Stimulated activated CD8-positive, alpha-beta memory T cell treated with anti-CD3 and anti-CD28 coated beads, Interleukin-4, amount 100 ng/mL, for 4 hours (primary cell): ENCODE measurements around the gene ANKS3.

ENCODE experiments used
- DNase-seq, 2 donors: peaks; one replicate each; pipeline ENCODE4 v3.0.0-alpha.2; 2020; ENCODE audit warnings: low read depth in 2 of 2, low spot score in 1 of 2

The ANKS3 gene

GRCh38 chr16:4734063-4734729 is at the start of gene ANKS3, which contains the start of gene DNAAF8:
ANKS3 (minus strand) TSS chr16:4734271; CDS start chr16:4730149, 4,122 bp downstream.
DNAAF8 (plus strand) TSS chr16:4734537; CDS start chr16:4736515, 1,978 bp downstream.
- peak; percentile 50 to 53 for DNase-seq

- DNase-seq = no peak
Measured at GRCh38 chr16:4783251-4783950, 49.3 kb upstream of the ANKS3 start.

GRCh38 chr16:4780235-4780634 is 46.2 kb upstream of the ANKS3 start:
- DNase-seq = no peak

- DNase-seq = no peak
Measured at GRCh38 chr16:4778050-4778392, 44.0 kb upstream of the ANKS3 start.

GRCh38 chr16:4777339-4778049 is 43.4 kb upstream of the ANKS3 start:
- no peak for DNase-seq

DNA sequence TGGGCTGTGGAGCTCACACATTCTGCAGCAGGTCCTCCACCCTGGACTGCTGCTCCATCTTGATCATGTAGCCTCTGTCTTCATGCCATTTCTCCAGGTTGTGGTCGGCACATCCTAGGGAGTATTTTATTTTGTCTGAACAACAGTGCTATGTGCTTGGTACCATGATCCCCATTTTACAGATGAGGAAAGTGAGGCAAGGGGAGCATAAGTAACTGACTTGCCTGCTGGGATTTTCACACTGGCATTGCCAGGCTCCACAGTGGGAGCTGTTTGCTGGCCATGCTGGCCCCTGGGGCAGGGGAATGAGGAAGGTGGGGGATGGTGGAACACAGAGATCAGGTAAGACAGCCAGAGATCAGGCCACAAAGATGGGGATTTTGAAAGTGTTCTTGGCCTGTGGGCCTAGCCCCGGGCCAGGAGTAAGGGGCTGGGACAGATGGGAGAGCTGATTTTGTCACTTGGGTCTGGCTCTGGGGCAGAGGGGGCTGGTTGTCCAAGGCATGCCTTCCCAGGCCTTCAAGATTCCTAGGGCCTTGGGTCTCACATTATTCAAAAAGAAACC is 42.2 kb upstream of the ANKS3 start:
- DNase-seq = no peak

DNA sequence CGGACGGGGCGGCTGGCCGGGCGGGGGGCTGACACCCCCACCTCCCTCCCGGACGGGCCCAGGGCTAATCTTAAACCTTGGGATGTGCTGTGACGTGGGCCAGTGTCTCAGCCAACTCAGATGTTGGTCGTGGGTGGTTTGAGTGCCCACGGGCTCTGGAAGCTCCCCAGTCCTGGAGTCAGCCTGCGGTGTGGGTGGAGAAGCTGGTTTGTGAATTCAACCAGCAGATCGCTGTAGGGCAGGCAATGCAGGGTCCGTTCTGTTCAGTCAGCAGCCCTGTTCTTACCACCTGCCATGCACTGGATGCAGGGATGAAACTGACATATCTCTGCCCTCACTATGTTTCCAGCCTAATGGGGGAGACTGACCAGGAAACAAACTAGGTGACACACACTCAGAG is 40.9 kb upstream of the ANKS3 start:
- DNase-seq = no peak

DNA sequence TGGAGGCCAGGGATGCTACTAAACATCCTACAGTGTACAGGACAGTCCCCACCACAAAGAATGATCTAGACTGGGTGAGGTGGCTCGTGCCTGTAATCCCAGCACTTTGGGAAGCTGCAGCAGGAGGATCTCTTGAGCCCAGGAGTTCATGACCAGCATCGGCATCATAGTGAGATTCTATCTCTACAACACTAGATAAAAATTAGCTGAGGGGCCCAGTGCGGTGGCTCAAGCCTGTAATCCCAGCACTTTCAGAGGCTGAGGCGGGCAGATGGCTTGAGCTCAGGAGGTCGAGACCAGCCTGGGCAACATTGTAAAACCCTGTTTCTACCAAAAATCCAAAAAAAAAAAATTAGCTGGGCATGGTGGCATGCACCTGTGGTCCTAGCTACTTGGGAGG is 38.3 kb upstream of the ANKS3 start:
- DNase-seq = no peak

GRCh38 chr16:4771646-4772045 is 37.6 kb upstream of the ANKS3 start:
- no peak for DNase-seq

GRCh38 chr16:4769306-4769638 is 35.2 kb upstream of the ANKS3 start:
- no peak for DNase-seq

GRCh38 chr16:4768549-4769305 is 34.7 kb upstream of the ANKS3 start:
- DNase-seq = peak; percentile 59 to 70

DNA sequence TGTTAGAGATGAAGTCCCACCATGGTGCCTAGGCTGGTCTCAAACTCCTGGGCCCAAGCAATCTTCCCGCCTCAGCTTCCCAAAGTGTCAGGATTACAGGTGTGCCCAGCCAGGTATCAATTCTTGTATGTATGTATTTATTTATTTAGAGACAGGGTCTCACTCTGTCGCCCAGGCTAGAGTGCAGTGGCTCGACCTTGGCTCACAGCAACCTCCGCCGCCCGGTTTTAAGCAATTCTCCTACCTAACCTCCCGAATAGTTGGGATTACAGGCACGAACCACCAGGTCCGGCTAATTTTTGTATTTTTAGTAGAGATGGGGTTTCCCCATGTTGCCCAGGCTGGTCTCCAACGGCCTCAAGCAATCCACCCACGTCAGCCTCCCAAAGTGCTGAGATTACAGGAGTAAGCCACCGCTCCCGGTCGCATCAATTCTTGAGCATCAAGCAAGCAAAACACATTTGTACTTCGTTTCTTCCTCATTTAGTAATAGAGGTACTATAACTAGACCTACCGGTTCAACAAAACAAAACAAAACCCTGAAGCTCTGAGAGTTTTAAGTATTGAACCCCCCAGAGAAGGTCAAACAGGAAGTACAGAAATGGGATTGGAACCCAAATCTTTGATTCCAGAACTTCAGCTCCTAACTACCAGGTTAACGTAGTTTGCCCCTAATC is 33.9 kb upstream of the ANKS3 start:
- no peak for DNase-seq

GRCh38 chr16:4766875-4767628 is 33.0 kb upstream of the ANKS3 start, which contains the start of gene ZNF500:
ZNF500 (minus strand) TSS chr16:4767162; CDS start chr16:4765978, 1,184 bp downstream.
- peak; percentile 95 to 96 for DNase-seq

GRCh38 chr16:4765511-4766474 is 31.7 kb upstream of the ANKS3 start:
- DNase-seq = no peak

DNA sequence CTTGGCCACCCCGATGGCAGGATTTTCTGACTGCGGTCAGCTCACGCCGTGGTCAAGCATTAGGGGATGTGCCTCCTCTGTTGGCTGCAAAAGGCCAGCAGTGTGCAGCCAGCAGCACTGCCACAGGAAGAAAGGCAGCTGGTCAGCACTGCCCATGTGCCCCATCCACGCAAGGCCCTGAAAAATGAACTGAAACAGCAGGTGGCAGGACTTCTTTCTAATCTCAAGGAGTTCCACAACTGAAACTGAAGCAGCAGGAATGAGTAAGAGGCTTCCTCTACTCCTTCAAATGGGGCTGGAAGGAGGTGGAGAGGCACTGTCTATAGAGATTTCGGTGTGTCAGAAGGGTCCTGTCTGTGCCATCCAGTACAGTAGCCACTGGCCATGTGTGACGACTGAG is 29.7 kb upstream of the ANKS3 start:
- DNase-seq = no peak

DNA sequence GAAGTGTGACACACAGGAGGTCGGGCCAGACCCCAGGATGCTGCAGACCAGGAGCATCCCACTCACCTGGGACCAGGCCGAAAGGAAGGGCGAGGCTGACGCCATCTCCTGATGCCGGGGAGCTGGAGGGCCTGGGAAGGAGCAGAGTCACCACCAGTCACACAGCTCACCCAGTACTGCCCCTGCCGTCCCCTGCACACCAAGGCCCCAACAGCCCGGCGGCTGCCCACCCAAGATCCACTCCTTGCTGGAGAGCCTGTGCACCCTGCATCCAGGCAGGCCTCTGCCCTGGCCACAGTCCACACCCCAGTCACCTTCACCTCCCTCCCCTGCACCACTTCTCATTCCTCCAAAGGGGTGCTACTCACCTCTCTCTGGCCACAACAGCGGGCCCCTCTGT is 28.1 kb upstream of the ANKS3 start:
- no peak for DNase-seq

DNA sequence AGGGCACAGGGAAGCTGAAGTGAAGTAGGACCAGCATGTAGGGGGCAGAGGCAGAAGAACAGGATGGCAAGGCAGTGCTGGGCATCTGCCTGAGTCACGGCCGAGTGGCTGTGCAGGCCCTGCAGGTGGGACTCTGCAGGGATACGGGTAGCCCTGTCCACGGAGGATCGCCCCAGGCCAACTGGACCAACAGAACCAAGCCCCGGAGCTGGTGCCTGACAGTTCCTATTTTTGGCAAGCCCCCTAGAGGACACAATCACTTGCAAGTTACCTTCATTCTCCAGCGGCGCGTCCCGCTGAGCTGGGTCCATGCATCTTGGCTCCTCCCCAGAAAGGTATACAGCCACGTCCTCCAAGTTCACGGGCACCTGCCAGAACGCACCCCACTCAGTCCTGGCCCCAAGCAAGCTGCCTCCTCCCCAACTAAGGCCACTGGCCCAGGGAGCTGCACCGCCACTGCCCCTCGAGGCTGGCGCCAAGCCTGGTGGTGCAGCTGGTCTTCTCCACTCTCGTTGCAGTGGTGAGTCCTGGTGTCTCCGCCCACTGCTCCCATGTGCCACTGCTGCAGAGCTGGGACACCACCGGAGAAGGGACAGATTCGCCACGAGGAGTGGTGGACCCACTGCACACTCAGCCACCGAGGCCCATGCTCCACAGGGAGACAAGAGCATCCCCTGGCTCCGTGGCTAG is 26.3 kb upstream of the ANKS3 start:
- DNase-seq = no peak

DNA sequence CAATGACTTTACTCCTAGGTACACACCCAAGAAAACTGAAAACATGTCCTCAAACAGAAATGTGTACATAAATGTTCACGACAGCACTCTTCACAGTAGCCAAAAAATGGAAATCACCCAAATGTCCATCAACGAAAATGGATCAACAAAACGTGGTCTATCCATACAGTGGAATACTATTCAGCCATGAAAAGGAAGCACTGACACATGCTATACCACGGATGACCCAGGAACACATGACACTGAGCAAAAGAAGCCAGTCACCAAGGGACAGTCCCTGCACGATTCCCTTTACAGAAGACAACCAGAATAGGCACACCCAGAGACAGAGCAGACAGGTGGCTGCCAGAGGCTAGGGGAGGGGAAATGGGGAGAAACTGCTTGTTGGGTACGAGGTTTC is 21.6 kb upstream of the ANKS3 start:
- DNase-seq = no peak
